ENCODE data around the gene EGFL7. TPM values are rescaled to one million over a fixed set of nuclear protein-coding genes. Genes with fewer than 3 reads are reported as not detected.

Gene EGFL7
- total RNA-seq, 4 donors from 2014 or later: 38.8 to 81.0 (median 56.4) TPM

DNA sequence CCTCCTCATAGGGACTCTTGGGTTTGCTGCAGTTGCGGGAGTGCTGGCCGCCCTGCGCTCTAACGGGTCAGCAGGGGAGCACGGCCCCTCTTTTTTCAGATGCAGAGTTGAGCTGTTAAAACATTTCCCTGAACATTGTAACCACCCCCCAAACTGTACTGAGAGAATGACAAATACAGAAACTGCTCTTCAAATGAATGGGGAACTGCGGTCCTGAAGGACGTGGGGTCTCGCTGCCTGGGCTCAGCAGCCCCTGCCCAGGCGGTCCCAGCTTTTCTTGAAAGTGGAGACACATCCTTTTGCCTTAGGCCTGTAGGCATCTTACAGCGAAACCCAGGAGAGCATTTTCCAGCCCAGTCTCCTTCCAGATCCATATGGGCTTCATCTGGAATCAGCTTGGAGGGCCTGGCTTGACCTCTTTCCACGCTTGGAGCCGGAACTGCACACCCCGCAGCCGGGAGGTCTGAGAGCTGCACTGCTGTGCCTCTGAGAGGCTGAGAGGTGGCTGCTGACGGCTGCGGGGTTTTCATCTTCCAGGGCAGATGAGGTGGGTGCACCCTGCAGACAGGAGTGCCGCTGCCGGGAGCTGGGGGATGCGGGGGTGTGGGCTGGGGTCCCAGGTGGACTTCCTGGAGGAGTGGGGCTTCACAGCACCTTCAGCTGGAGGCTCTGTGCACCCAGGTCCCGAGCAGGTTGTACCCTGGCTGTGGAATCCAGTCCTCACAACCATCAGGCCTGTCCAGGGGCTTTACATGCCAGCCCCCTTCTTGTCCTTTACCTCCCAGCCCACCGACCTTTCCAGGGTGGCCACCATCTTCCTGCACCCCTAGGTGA is 25.8 kb downstream of the EGFL7 start:
- peak overlapping the region in 3 of 4 donors; percentile 83 to 90 (median 84) for H3K27ac ChIP-seq
- ATAC-seq: no peak
- H3K9me3 ChIP-seq: no peaks in the 10 kb centered on the region
- TF ChIP-seq, protein P1, sequence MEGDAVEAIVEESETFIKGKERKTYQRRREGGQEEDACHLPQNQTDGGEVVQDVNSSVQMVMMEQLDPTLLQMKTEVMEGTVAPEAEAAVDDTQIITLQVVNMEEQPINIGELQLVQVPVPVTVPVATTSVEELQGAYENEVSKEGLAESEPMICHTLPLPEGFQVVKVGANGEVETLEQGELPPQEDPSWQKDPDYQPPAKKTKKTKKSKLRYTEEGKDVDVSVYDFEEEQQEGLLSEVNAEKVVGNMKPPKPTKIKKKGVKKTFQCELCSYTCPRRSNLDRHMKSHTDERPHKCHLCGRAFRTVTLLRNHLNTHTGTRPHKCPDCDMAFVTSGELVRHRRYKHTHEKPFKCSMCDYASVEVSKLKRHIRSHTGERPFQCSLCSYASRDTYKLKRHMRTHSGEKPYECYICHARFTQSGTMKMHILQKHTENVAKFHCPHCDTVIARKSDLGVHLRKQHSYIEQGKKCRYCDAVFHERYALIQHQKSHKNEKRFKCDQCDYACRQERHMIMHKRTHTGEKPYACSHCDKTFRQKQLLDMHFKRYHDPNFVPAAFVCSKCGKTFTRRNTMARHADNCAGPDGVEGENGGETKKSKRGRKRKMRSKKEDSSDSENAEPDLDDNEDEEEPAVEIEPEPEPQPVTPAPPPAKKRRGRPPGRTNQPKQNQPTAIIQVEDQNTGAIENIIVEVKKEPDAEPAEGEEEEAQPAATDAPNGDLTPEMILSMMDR (IDR thresholded peaks at IDR 0.05): no peak
- TF ChIP-seq POLR2AphosphoS5 (IDR thresholded peaks at IDR 0.05): no peak
- TF ChIP-seq EP300 (IDR thresholded peaks at IDR 0.05): no peak
- no peak for TF ChIP-seq POLR2A (IDR thresholded peaks at IDR 0.05)
- no peaks in the 10 kb centered on the region for H3K36me3 ChIP-seq
- 48 to 94% methylated on average over 4 to 6 of the region's 21 CpGs for WGBS, 2 donors (ENCODE audit: low coverage in 1 of 2)
- no peak overlapping the region for H3K4me3 ChIP-seq
- no peaks in the 10 kb centered on the region for H3K27me3 ChIP-seq
- peaks cover 0 to 84% (median 30%) of the 10 kb centered on the region in 3 donors for H3K4me1 ChIP-seq

DNA sequence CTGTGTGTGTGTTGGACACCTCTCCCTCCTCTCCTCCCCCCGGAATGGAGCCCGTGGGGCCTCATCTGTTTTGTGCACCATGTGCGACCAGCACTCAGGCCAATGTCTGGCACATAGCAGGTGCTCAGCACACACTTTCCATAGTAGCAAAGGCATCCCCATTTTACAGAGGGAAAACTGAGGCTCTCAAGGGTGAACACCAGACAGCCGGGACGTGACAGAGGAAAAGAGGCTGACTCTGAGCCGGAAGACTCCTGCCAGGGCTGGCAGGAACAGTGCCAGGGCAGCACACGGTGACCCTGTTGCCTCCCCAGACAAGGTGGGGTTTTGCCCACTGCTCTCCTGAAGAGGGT is 26.4 kb downstream of the EGFL7 start:
- WGBS, 2 donors (ENCODE audit: low coverage in 1 of 2): 70% methylated on average over 2 of the region's 7 CpGs; no CpG with 5 or more reads in 1 of the 2 donors
- Histone ChIP-seq H3K4me1 (peaks cover 0 to 87% (median 30%) of the 10 kb centered on the region in 3 donors), H3K36me3 (no peaks in the 10 kb centered on the region), H3K27me3 (no peaks in the 10 kb centered on the region), H3K27ac (peak overlapping the region in 3 of 4 donors; percentile 83 to 90 (median 84)), H3K4me3 (no peak overlapping the region), H3K9me3 (no peaks in the 10 kb centered on the region)
- no peak for TF ChIP-seq POLR2A (IDR thresholded peaks at IDR 0.05)
- no peak for TF ChIP-seq EP300 (IDR thresholded peaks at IDR 0.05)
- TF ChIP-seq POLR2AphosphoS5 (IDR thresholded peaks at IDR 0.05): no peak
- TF ChIP-seq, protein P1 (IDR thresholded peaks at IDR 0.05): no peak
- no peak for ATAC-seq

DNA sequence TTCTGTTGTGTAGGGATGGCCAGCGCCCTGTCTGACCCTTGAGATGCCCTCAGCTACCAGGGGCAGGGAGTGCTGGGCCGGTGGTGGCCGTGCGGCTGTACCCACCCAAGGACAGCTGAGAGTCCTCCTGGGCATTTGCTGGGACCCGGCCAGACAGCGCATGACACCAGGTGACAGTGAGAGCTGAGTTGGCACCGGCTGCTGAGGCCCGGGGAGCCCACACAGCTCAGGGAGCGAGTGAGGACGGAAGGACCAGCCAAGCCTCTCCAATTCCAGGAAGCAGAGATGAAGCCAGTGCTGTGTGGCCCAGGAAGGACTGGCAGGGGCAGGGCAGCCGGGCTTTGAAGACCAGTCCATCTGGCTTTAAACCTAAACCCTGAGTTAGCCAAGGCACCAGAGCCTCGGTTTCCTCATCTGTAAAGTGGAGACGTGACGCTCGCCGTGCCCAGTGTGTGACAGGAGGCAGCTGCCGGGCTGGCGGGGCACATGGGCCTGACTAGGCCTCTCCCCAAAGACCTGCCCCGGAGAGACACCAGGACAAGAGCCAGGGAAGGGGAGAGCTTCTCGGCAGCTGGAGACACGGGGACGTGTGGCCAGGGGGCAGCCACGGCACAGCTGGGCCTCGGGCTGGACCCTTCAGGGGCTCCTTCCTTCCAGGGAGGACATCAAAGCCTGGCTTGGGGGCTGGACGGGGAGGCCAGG is 27.5 kb downstream of the EGFL7 start:
- Histone ChIP-seq H3K27ac (peak overlapping the region in 3 of 4 donors; percentile 77 to 84 (median 78)), H3K4me1 (peaks cover 0 to 80% (median 26%) of the 10 kb centered on the region in 3 donors), H3K9me3 (no peaks in the 10 kb centered on the region), H3K4me3 (no peak overlapping the region), H3K27me3 (no peaks in the 10 kb centered on the region), H3K36me3 (no peaks in the 10 kb centered on the region)
- TF ChIP-seq, protein P1 (IDR thresholded peaks at IDR 0.05): no peak
- TF ChIP-seq POLR2A (IDR thresholded peaks at IDR 0.05): no peak
- no peak for TF ChIP-seq EP300 (IDR thresholded peaks at IDR 0.05)
- TF ChIP-seq POLR2AphosphoS5 (IDR thresholded peaks at IDR 0.05): no peak
- ATAC-seq: no peak
- WGBS, 2 donors (ENCODE audit: low coverage in 1 of 2): 40% methylated on average over 1 of the region's 25 CpGs; no CpG with 5 or more reads in 1 of the 2 donors

GRCh38 chr9:136690806-136691261 is 28.1 kb downstream of the EGFL7 start:
- Histone ChIP-seq H3K9me3 (no peaks in the 10 kb centered on the region), H3K4me3 (no peak overlapping the region), H3K36me3 (no peaks in the 10 kb centered on the region), H3K27ac (peak overlapping the region in 3 of 4 donors; percentile 77 to 84 (median 78)), H3K27me3 (no peaks in the 10 kb centered on the region), H3K4me1 (peaks cover 0 to 74% (median 22%) of the 10 kb centered on the region in 3 donors)
- WGBS, 2 donors (ENCODE audit: low coverage in 1 of 2): no CpG with 5 or more reads among the region's 15 CpGs
- peak; percentile 20 for ATAC-seq
- no peak for TF ChIP-seq POLR2A (IDR thresholded peaks at IDR 0.05)
- no peak for TF ChIP-seq POLR2AphosphoS5 (IDR thresholded peaks at IDR 0.05)
- no peak for TF ChIP-seq EP300 (IDR thresholded peaks at IDR 0.05)
- TF ChIP-seq, protein P1 (IDR thresholded peaks at IDR 0.05): no peak

Measured in gastroesophageal sphincter (tissue), 4 donors.